Left ventricle myocardium inferior (tissue), 1 donor: ENCODE measurements around the gene OPA3. TPM values are rescaled to one million over a fixed set of nuclear protein-coding genes. Genes with fewer than 3 reads are reported as not detected.

ENCODE experiments used
- DNase-seq: peaks from one replicate; pipeline ENCODE4 v3.0.0-alpha.2; 2020
- H3K27ac ChIP-seq: fragments of 200-600 bp; replicated peaks from 2 replicates; pipeline ENCODE4 v1.8.0; 2021
- H3K27me3 ChIP-seq: fragments of 200-600 bp; 2 replicates; pipeline ENCODE4 v1.8.0; 2021; ENCODE audit warnings: low read depth
- H3K36me3 ChIP-seq: fragments of 200-600 bp; 2 replicates; pipeline ENCODE4 v1.8.0; 2021
- H3K4me1 ChIP-seq: fragments of 200-600 bp; 2 replicates; pipeline ENCODE4 v1.8.0; 2021
- H3K4me3 ChIP-seq: fragments of 200-600 bp; 2 replicates; pipeline ENCODE4 v1.8.0; 2021; ENCODE audit warnings: mild to moderate bottlenecking, moderate library complexity
- H3K9me3 ChIP-seq: fragments of 200-600 bp; replicated peaks from 2 replicates; pipeline ENCODE4 v1.8.0; 2021
- CTCF ChIP-seq: fragments of 200-600 bp; IDR thresholded peaks from 2 replicates; pipeline ENCODE4 v1.8.0; 2021; ENCODE audit warnings: antibody characterized with exemption, mild to moderate bottlenecking, borderline replicate concordance
- intact Hi-C: fragments of 100-400 bp; cut with micrococcal nuclease; formaldehyde crosslinking; loops from one replicate; pipeline ENCODE4 v1.11.0; 2022
- total RNA-seq: library from RNA; stranded (reverse); fragmentation: NEBNext Ultra II Directional; extraction: Animal tissue kit (Norgen Biotek cat#: 25700); gene quantifications from one replicate; pipeline ENCODE4 v1.2.1, GENCODE V29; 2021
- donor health status: DM: no; HTN: yes; CAD: no; lungs with severe emphysema.

Gene OPA3
- total RNA-seq, 1 donor from 2014 or later = 25.3 TPM

- no peaks in the 10 kb centered on the region for H3K9me3 ChIP-seq
- DNase-seq = no peak
- peak within 1 kb of the TSS; percentile 87 for H3K4me3 ChIP-seq
- TF ChIP-seq CTCF = no peak
- peaks cover 46% of the 10 kb centered on the region for H3K27me3 ChIP-seq
- H3K4me1 ChIP-seq = peaks cover 37% of the 10 kb centered on the region
- H3K27ac ChIP-seq = peak within 1 kb of the TSS; percentile 24
- intact Hi-C loops = no loop called here
- H3K36me3 ChIP-seq = no peaks in the 10 kb centered on the region
Observed at GRCh38 chr19:45498411-45499195, 86.0 kb downstream of the OPA3 start, which contains the start of gene PPM1N. TSS of gene PPM1N (plus strand) at chr19:45498443. CDS start at chr19:45498473, 30 bp downstream.

- no peaks in the 10 kb centered on the region for H3K9me3 ChIP-seq
- peaks cover 44% of the 10 kb centered on the region for H3K4me1 ChIP-seq
- no peak overlapping the region for H3K4me3 ChIP-seq
- TF ChIP-seq CTCF = no peak
- H3K27me3 ChIP-seq = peaks cover 46% of the 10 kb centered on the region
- no peak overlapping the region for H3K27ac ChIP-seq
- DNase-seq = no peak
- intact Hi-C loops = no loop called here
- no peaks in the 10 kb centered on the region for H3K36me3 ChIP-seq
Observed at GRCh38 chr19:45497791-45498190, 86.8 kb downstream of the OPA3 start.

GRCh38 chr19:45496349-45496953 is 88.2 kb downstream of the OPA3 start:
- TF ChIP-seq CTCF = no peak
- H3K36me3 ChIP-seq = no peaks in the 10 kb centered on the region

GRCh38 chr19:45495178-45495577 is 89.4 kb downstream of the OPA3 start:
- Histone ChIP-seq H3K4me3 (no peak overlapping the region), H3K9me3 (no peaks in the 10 kb centered on the region), H3K36me3 (no peaks in the 10 kb centered on the region), H3K4me1 (peaks cover 53% of the 10 kb centered on the region), H3K27me3 (peaks cover 30% of the 10 kb centered on the region), H3K27ac (no peak overlapping the region)
- intact Hi-C loops = no loop called here
- TF ChIP-seq CTCF = no peak
- DNase-seq = no peak

More at GRCh38 chr19:45496349-45496953, 88.2 kb downstream of the OPA3 start:
- peaks cover 42% of the 10 kb centered on the region for H3K27me3 ChIP-seq
- H3K4me3 ChIP-seq = peak overlapping the region; percentile 87
- peak overlapping the region; percentile 38 for H3K27ac ChIP-seq
- no peak for DNase-seq
- H3K4me1 ChIP-seq = peaks cover 53% of the 10 kb centered on the region
- intact Hi-C loops = no loop called here
- H3K9me3 ChIP-seq = no peaks in the 10 kb centered on the region

GRCh38 chr19:45494261-45494916 is 90.2 kb downstream of the OPA3 start:
- Histone ChIP-seq H3K4me3 (no peak overlapping the region), H3K27me3 (peaks cover 22% of the 10 kb centered on the region), H3K4me1 (peaks cover 53% of the 10 kb centered on the region), H3K9me3 (no peaks in the 10 kb centered on the region), H3K36me3 (no peaks in the 10 kb centered on the region), H3K27ac (no peak overlapping the region)
- no peak for TF ChIP-seq CTCF
- intact Hi-C loops = no loop called here
- no peak for DNase-seq
